Measurements from ENCODE around the gene OCRL. TPM values are rescaled to one million over a fixed set of nuclear protein-coding genes. Genes with fewer than 3 reads are reported as not detected.

OCRL gene
- total and polyA plus RNA-seq, 2 of the 4 experiments (the other 2 are of a cell fraction) = 19.4 to 20.6 TPM

DNA sequence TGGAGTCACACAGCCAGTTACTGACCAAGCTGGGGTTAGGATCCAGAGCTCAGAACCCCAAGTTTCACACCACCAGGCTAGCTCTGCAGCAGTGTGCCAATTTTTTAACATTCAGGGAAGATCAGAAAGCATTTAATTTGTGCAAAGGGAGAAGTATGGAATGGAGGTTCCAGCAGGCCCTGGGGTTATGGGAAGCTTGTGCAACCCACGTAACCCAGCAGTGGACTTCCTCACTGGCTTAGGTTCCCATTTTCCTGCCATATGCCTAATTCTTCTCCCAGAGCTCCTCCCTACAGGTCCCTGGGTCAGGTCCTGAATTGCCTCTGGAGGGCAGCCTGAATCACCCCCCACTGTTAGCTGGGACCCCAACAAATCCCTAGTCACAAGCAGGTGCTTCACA is 100.7 kb downstream of the OCRL start:
- in situ Hi-C loops (cut with MboI; ENCODE audit: low sequenced_read_pairs) = no loop called here
- intact Hi-C loops (cut with micrococcal nuclease) = no loop called here
- no TSS peak for BruUV-seq (replicated peaks)

More for the DNA sequence above, 100.7 kb downstream of the OCRL start:
- Histone ChIP-seq H2BK20ac (ENCODE audit: low read depth, low read length) (no peak overlapping the region), H4K20me1 (ENCODE audit: insufficient read depth, low read length) (no peaks in the 10 kb centered on the region), H3K14ac (replicated peaks; ENCODE audit: low read depth, low read length) (no peak overlapping the region), H3K27me3 (ENCODE audit: control insufficient read depth, insufficient read depth, low read length) (peaks cover 8% of the 10 kb centered on the region; the same call in 1 of the 2 replicates), H3K56ac (ENCODE audit: extremely low read depth, insufficient read depth, low read length) (no peak overlapping the region), H3K23ac (ENCODE audit: low read depth, low read length) (no peak overlapping the region), H3K9me1 (ENCODE audit: insufficient read depth, low read length) (no peaks in the 10 kb centered on the region), H4K5ac (ENCODE audit: low read depth, low read length) (no peak overlapping the region), H3K4ac (ENCODE audit: low read depth, low read length) (no peak overlapping the region), H2AFZ (replicated peaks; ENCODE audit: low read length, poor library complexity) (no peak overlapping the region), H3K36me3 (ENCODE audit: control insufficient read depth, insufficient read depth, low read length) (no peaks in the 10 kb centered on the region), H3K79me1 (ENCODE audit: low read depth in 1 of 2, low read length in 2 of 2) (no peaks in the 10 kb centered on the region), H3K9me3 (ENCODE audit: control insufficient read depth, insufficient read depth, low read length) (peaks cover 7% of the 10 kb centered on the region), H2BK15ac (ENCODE audit: low read depth, low read length) (no peak overlapping the region), H3K4me2 (ENCODE audit: low read depth, low read length) (no peak overlapping the region), H2AK5ac (ENCODE audit: low read depth, low read length) (no peak overlapping the region), H4K8ac (ENCODE audit: low read depth in 2 of 2, low read length in 2 of 2) (no peak overlapping the region), H3K4me3 (ENCODE audit: insufficient read depth, low read depth, low read length) (no peak overlapping the region), H4K91ac (ENCODE audit: insufficient read depth, low read depth, low read length) (no peak overlapping the region), H3K4me1 (ENCODE audit: control insufficient read depth, insufficient read depth, low read length) (no peaks in the 10 kb centered on the region), H2AK9ac (replicated peaks; ENCODE audit: low read depth, low read length, poor library complexity) (no peak overlapping the region), H3K27ac (ENCODE audit: insufficient read depth, low read length) (no peak overlapping the region), H2BK120ac (ENCODE audit: low read depth, low read length) (no peak overlapping the region), H3K9ac (ENCODE audit: low read depth, low read length) (no peak overlapping the region), H3K18ac (ENCODE audit: low read depth, low read length) (no peak overlapping the region), H2BK5ac (ENCODE audit: low read depth, low read length, poor library complexity, severe bottlenecking) (no peak overlapping the region)
- ChIA-PET CTCF (no interaction called here), POLR2A (ENCODE audit: unreplicated experiment) (no interaction called here)
- no peak for ATAC-seq (ENCODE audit: low read depth)
- TF ChIP-seq CHD1 (IDR thresholded peaks at IDR 0.05; ENCODE audit: low read depth, low read length) = no peak
- no peak for TF ChIP-seq MXI1 (IDR thresholded peaks at IDR 0.05; ENCODE audit: borderline replicate concordance, low read depth, low read length)
- TF ChIP-seq BHLHE40 (IDR thresholded peaks at IDR 0.05; ENCODE audit: low read depth, low read length) = no peak
- TF ChIP-seq SMC3 (IDR thresholded peaks at IDR 0.05; ENCODE audit: low read depth, low read length) = no peak
- TF ChIP-seq, protein P1, sequence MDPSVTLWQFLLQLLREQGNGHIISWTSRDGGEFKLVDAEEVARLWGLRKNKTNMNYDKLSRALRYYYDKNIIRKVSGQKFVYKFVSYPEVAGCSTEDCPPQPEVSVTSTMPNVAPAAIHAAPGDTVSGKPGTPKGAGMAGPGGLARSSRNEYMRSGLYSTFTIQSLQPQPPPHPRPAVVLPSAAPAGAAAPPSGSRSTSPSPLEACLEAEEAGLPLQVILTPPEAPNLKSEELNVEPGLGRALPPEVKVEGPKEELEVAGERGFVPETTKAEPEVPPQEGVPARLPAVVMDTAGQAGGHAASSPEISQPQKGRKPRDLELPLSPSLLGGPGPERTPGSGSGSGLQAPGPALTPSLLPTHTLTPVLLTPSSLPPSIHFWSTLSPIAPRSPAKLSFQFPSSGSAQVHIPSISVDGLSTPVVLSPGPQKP (IDR thresholded peaks at IDR 0.05; ENCODE audit: borderline replicate concordance, low read depth, low read length) = no peak
- TF ChIP-seq, protein P2, sequence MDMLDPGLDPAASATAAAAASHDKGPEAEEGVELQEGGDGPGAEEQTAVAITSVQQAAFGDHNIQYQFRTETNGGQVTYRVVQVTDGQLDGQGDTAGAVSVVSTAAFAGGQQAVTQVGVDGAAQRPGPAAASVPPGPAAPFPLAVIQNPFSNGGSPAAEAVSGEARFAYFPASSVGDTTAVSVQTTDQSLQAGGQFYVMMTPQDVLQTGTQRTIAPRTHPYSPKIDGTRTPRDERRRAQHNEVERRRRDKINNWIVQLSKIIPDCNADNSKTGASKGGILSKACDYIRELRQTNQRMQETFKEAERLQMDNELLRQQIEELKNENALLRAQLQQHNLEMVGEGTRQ (IDR thresholded peaks at IDR 0.05; ENCODE audit: low read depth, low read length) = no peak
- TF ChIP-seq CEBPB (IDR thresholded peaks at IDR 0.05; ENCODE audit: low read depth, low read length) = no peak
- no peak for TF ChIP-seq MAFK (IDR thresholded peaks at IDR 0.05; ENCODE audit: low read depth, low read length)
- TF ChIP-seq MAZ (IDR thresholded peaks at IDR 0.05; ENCODE audit: borderline replicate concordance, low read depth, low read length) = no peak
- no peak for TF ChIP-seq RAD21 (IDR thresholded peaks at IDR 0.05; ENCODE audit: low read length)
- no peak for TF ChIP-seq POLR2A (IDR thresholded peaks at IDR 0.05; ENCODE audit: low read depth, low read length)
- TF ChIP-seq, protein P3, sequence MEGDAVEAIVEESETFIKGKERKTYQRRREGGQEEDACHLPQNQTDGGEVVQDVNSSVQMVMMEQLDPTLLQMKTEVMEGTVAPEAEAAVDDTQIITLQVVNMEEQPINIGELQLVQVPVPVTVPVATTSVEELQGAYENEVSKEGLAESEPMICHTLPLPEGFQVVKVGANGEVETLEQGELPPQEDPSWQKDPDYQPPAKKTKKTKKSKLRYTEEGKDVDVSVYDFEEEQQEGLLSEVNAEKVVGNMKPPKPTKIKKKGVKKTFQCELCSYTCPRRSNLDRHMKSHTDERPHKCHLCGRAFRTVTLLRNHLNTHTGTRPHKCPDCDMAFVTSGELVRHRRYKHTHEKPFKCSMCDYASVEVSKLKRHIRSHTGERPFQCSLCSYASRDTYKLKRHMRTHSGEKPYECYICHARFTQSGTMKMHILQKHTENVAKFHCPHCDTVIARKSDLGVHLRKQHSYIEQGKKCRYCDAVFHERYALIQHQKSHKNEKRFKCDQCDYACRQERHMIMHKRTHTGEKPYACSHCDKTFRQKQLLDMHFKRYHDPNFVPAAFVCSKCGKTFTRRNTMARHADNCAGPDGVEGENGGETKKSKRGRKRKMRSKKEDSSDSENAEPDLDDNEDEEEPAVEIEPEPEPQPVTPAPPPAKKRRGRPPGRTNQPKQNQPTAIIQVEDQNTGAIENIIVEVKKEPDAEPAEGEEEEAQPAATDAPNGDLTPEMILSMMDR (conservative IDR thresholded peaks at IDR 0.05; ENCODE audit: low read depth, low read length) = no peak
- no peak for TF ChIP-seq RFX5 (IDR thresholded peaks at IDR 0.05; ENCODE audit: low read depth, low read length)
- TF ChIP-seq RCOR1 (IDR thresholded peaks at IDR 0.05; ENCODE audit: insufficient replicate concordance, low read length) = no peak
- TF ChIP-seq NFE2L2 (IDR thresholded peaks at IDR 0.05; ENCODE audit: low read depth, low read length) = no peak
- no peak for TF ChIP-seq FOS (IDR thresholded peaks at IDR 0.05; ENCODE audit: low read depth, low read length)
- dilution Hi-C loops (cut with HindIII; ENCODE audit: low sequenced_read_pairs, unreplicated experiment) = no loop called here
- WGBS, 2 experiments (ENCODE audit: extremely low coverage in 2 of 2, insufficient read length in 1 of 2) = no CpG with 5 or more reads among the region's 1 CpG
- DNase-seq = no peak

Measured in IMR-90 (cell line).